Retinal pigment epithelial cell (primary cell): ENCODE results near the gene C13orf46.

Experiments
- DNase-seq: peaks from one replicate; pipeline ENCODE4 v3.0.0-alpha.2; 2010; ENCODE audit warnings: low read depth
- H3K4me3 ChIP-seq: 2 replicates; pipeline ENCODE4 v1.5.1; 2011; ENCODE audit warnings: mild to moderate bottlenecking, low read length, control low read depth, moderate library complexity
- CTCF ChIP-seq: conservative IDR thresholded peaks from 2 replicates; pipeline ENCODE4 v1.5.1; 2011; ENCODE audit warnings: low read depth, low read length, control low read depth, inconsistent platforms

C13orf46 gene

GRCh38 chr13:114018461-114019055 is 44.7 kb upstream of the C13orf46 start:
- no peak for DNase-seq
- no peak for TF ChIP-seq CTCF

GRCh38 chr13:114017966-114018365 is 44.1 kb upstream of the C13orf46 start:
- no peak for TF ChIP-seq CTCF
- DNase-seq: no peak
- no peak overlapping the region for H3K4me3 ChIP-seq

More at GRCh38 chr13:114018461-114019055, 44.7 kb upstream of the C13orf46 start:
- no peak overlapping the region for H3K4me3 ChIP-seq

- no peak overlapping the region for H3K4me3 ChIP-seq
- no peak for DNase-seq
- peak; percentile 32 for TF ChIP-seq CTCF
These were observed 43.3 kb upstream of the C13orf46 start for GRCh38 chr13:114017028-114017630.

- no peak for TF ChIP-seq CTCF
- no peak for DNase-seq
- H3K4me3 ChIP-seq: no peak overlapping the region
These were observed 42.6 kb upstream of the C13orf46 start for GRCh38 chr13:114016321-114017027.

GRCh38 chr13:114015969-114016295 is 42.1 kb upstream of the C13orf46 start:
- DNase-seq: peak; percentile 16
- no peak overlapping the region for H3K4me3 ChIP-seq
- TF ChIP-seq CTCF: no peak

- no peak overlapping the region for H3K4me3 ChIP-seq
- no peak for TF ChIP-seq CTCF
- peak; percentile 74 for DNase-seq
These were observed 41.5 kb upstream of the C13orf46 start for GRCh38 chr13:114015111-114015968.
